Dendritic cell treated with granulocyte-macrophage colony-stimulating factor and Interleukin-4, amounts not matched to agents 40 ng/mL and 50 ng/mL, for 4 days (primary cell): ENCODE data around the gene AUNIP.
A peak's percentile ranks its signal among the peaks of the same experiment; 100 is the strongest.

Experiments
- H3K27ac Mint-ChIP-seq: one replicate; pipeline ENCODE4 v1.8.0; 2022; ENCODE audit warnings: mild to moderate bottlenecking, mixed read lengths
- H3K27me3 Mint-ChIP-seq: one replicate; pipeline ENCODE4 v1.8.0; 2022; ENCODE audit warnings: mild to moderate bottlenecking, mixed read lengths
- H3K36me3 Mint-ChIP-seq: one replicate; pipeline ENCODE4 v1.8.0; 2022; ENCODE audit warnings: low read depth, mixed read lengths
- H3K4me1 Mint-ChIP-seq: one replicate; pipeline ENCODE4 v1.8.0; 2022; ENCODE audit warnings: low read depth, mixed read lengths
- H3K4me3 Mint-ChIP-seq: one replicate; pipeline ENCODE4 v1.8.0; 2022; ENCODE audit warnings: mild to moderate bottlenecking, moderate library complexity, mixed read lengths
- H3K9me3 Mint-ChIP-seq: one replicate; pipeline ENCODE4 v1.8.0; 2022; ENCODE audit warnings: mixed read lengths
- intact Hi-C: fragments of 100-400 bp; cut with micrococcal nuclease; formaldehyde crosslinking; loops from one replicate; pipeline ENCODE4 v1.15.0; 2022

The AUNIP gene

GRCh38 chr1:25800703-25801377 lies 58.4 kb downstream of the AUNIP start:
- peaks cover 45% of the 10 kb centered on the region for H3K4me1 Mint-ChIP-seq
- intact Hi-C loops, result no loop called here
- peaks cover 28% of the 10 kb centered on the region for H3K36me3 Mint-ChIP-seq
- H3K9me3 Mint-ChIP-seq, result no peaks in the 10 kb centered on the region
- peak overlapping the region; percentile 82 for H3K27ac Mint-ChIP-seq
- peaks cover 5% of the 10 kb centered on the region for H3K27me3 Mint-ChIP-seq
- H3K4me3 Mint-ChIP-seq, result peak overlapping the region; percentile 90

GRCh38 chr1:25799935-25800702 lies 59.1 kb downstream of the AUNIP start, which contains the start of gene SELENON:
Gene SELENON, plus strand, starts transcription at chr1:25800193. Its CDS starts 38 bp downstream, at chr1:25800231.
- peak within 1 kb of the TSS; percentile 90 for H3K4me3 Mint-ChIP-seq
- H3K36me3 Mint-ChIP-seq, result peaks cover 21% of the 10 kb centered on the region
- H3K4me1 Mint-ChIP-seq, result peaks cover 38% of the 10 kb centered on the region
- peaks cover 6% of the 10 kb centered on the region for H3K27me3 Mint-ChIP-seq
- peak within 1 kb of the TSS; percentile 82 for H3K27ac Mint-ChIP-seq
- intact Hi-C loops, result no loop called here
- no peaks in the 10 kb centered on the region for H3K9me3 Mint-ChIP-seq

DNA sequence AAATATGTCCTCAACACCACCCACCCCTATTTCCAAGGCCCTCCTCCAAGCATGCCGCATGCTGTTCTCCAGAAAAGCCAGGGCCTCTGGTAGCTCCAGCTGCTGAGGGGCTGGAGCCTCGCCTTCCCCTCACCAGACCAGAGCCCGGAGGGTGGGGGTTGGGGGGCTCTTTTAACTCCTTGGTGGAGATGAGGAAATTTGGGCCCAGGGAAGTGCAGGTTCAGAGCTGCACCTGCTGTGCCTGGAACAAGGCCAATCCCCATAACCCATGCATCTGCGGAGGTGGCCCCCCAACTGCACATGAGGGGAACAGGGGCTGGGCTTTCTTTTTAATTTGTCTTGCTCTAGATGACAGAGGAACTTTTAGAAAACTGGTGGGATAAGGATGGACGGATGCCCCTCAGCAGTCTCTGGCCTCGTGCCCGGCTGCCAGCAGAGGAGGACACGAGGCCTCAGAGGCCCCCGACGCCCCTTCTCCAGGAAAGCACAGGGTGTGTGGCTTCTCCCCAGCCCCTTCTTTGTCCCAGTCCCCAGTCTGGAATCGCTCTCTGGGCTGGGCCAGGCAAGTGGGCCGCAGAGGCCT lies 59.8 kb downstream of the AUNIP start:
- peak overlapping the region; percentile 73 for H3K27ac Mint-ChIP-seq
- H3K9me3 Mint-ChIP-seq, result no peaks in the 10 kb centered on the region
- peaks cover 8% of the 10 kb centered on the region for H3K27me3 Mint-ChIP-seq
- peaks cover 36% of the 10 kb centered on the region for H3K4me1 Mint-ChIP-seq
- intact Hi-C loops, result no loop called here
- H3K36me3 Mint-ChIP-seq, result peaks cover 19% of the 10 kb centered on the region
- peak overlapping the region; percentile 67 for H3K4me3 Mint-ChIP-seq

GRCh38 chr1:25798666-25799351 lies 60.4 kb downstream of the AUNIP start:
- intact Hi-C loops, result no loop called here
- peaks cover 36% of the 10 kb centered on the region for H3K4me1 Mint-ChIP-seq
- peak overlapping the region; percentile 73 for H3K27ac Mint-ChIP-seq
- no peaks in the 10 kb centered on the region for H3K9me3 Mint-ChIP-seq
- H3K27me3 Mint-ChIP-seq, result peaks cover 8% of the 10 kb centered on the region
- peaks cover 19% of the 10 kb centered on the region for H3K36me3 Mint-ChIP-seq
- H3K4me3 Mint-ChIP-seq, result no peak overlapping the region

DNA sequence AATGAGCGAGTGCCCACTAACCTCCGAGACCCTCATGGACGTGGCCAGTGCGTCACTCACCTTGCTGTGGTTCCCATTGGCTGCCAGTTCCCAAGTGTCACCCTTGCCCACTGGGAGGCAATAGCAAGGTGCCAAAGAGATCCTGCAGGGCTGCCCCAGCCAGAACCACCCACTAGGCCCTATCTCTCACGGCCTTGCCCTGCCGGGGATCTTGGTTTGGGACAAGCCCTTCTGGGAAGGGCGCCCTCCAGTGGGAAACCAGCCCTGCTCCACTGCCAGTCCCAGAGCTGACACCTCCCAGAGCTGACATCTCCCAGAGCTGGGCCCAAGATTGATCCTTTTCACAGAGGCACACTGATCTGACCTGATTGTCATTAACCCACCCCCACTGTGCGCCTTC lies 61.3 kb downstream of the AUNIP start:
- Mint-ChIP-seq H3K4me1 (peaks cover 35% of the 10 kb centered on the region), H3K27ac (no peak overlapping the region), H3K27me3 (peaks cover 8% of the 10 kb centered on the region), H3K4me3 (no peak overlapping the region), H3K9me3 (no peaks in the 10 kb centered on the region), H3K36me3 (peaks cover 19% of the 10 kb centered on the region)
- intact Hi-C loops, result loop anchor here (2.0 kb wide), 1 partner anchor 189 kb away; no protein-coding TSS in a partner anchor

DNA sequence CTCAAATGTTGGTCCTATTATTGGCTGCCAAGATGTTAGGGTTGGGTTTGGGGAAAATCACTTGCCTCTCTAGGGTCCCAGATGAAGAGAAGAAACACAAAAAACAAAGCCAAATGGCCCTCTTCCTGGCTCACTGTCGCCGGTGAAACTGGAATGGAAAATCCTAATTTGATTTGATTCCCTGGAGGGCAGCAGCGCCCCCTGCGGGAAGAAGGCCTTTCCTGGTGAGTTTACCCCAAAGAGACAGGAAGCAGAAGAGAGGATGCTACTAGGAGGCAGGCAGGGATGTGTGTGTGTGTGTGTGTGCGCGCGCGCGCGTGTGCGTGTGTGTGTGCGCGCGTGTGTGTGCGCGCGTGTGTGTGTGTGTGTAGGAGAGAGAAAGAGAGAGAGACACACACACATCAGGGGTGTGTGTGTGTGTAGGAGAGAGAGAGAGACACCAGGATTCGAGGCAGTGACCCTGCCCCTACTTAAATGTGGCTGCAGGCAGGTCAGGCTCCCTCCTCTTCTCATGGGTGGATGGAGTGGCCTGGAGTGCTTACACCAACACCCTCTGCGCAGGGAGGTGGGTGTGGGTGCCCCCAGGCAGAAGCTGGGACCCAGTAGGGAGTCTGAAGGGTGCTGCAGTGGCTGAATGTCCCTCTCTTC lies 62.3 kb downstream of the AUNIP start:
- H3K27ac Mint-ChIP-seq, result peak overlapping the region; percentile 1

DNA sequence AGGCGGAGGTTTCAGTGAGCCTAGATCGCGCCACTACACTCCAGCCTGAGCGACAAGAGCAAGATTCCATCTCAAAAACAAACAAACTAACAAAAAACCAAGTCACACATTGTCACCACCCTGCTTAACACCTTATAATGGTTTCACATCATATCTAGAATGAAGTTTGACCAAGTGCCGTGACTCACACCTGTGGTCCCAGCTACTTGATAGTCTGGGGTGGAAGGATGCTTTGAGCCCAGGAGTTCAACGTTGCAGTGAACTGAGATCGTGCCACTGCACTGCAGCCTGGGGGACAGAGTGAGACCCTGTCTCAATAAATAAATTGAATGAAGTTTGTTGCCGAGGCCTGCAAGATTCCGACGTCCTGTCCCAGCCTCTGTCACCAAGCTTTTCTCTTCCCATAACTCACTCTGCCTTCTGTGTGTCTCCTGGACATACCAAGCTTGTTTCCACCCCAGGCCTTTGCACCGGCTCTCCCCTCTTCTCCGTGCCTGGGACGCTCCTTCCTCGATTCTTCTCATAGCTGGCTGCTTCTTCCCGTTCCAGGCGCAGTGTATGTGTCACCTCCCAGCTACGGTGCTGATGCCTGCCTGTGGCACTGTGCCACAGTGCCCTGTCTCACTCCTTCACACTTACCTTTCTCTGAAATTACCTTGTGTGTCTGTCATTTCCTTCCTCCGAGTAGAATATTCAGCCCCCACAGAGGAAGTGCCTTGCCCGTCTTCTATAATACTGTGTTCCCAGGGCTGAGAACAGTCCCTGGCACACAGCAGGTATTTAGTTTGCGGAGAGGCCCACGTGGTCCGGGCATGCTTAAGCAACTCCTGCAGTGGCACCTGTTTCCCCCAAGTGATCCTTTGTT lies 63.1 kb downstream of the AUNIP start:
- Mint-ChIP-seq H3K4me3 (no peak overlapping the region), H3K27me3 (peaks cover 8% of the 10 kb centered on the region), H3K9me3 (no peaks in the 10 kb centered on the region), H3K27ac (no peak overlapping the region), H3K4me1 (peaks cover 23% of the 10 kb centered on the region), H3K36me3 (peaks cover 15% of the 10 kb centered on the region)
- intact Hi-C loops, result loop anchor here (2.0 kb wide), 1 partner anchor 187 kb away; no protein-coding TSS in a partner anchor

More for the DNA sequence above, 62.3 kb downstream of the AUNIP start:
- peaks cover 25% of the 10 kb centered on the region for H3K4me1 Mint-ChIP-seq
- H3K4me3 Mint-ChIP-seq, result no peak overlapping the region
- H3K9me3 Mint-ChIP-seq, result no peaks in the 10 kb centered on the region
- intact Hi-C loops, result loop anchor here (2.0 kb wide), 1 partner anchor 188 kb away; no protein-coding TSS in a partner anchor
- H3K27me3 Mint-ChIP-seq, result peaks cover 8% of the 10 kb centered on the region
- peaks cover 13% of the 10 kb centered on the region for H3K36me3 Mint-ChIP-seq

- H3K4me1 Mint-ChIP-seq, result peaks cover 14% of the 10 kb centered on the region
- intact Hi-C loops, result no loop called here
- peaks cover 5% of the 10 kb centered on the region for H3K27me3 Mint-ChIP-seq
- H3K27ac Mint-ChIP-seq, result no peak overlapping the region
- H3K36me3 Mint-ChIP-seq, result peaks cover 11% of the 10 kb centered on the region
- H3K9me3 Mint-ChIP-seq, result no peaks in the 10 kb centered on the region
- no peak overlapping the region for H3K4me3 Mint-ChIP-seq
Observed at GRCh38 chr1:25795211-25795610, 64.0 kb downstream of the AUNIP start.

DNA sequence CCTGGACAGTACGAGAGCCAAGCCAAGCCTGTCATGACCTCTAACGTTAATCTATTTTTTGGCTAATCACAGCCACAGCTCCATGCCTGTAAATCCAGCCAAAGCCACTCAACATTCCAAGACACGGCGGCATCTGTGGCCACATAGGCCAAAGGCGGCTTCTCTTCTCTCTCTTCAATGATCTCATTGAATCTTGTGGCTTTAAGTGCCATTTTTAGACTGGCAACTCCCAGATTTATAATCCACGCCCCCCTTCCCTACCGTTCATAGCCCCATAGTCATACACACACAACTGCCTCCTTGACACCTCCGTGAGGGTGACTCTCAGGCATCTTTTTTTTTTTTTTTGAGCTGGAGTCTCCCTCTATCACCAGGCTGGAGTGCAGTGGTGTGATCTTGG lies 64.9 kb downstream of the AUNIP start:
- Mint-ChIP-seq H3K4me3 (no peak overlapping the region), H3K4me1 (peaks cover 10% of the 10 kb centered on the region), H3K9me3 (no peaks in the 10 kb centered on the region), H3K36me3 (peaks cover 15% of the 10 kb centered on the region), H3K27me3 (peaks cover 5% of the 10 kb centered on the region), H3K27ac (no peak overlapping the region)
- intact Hi-C loops, result no loop called here

DNA sequence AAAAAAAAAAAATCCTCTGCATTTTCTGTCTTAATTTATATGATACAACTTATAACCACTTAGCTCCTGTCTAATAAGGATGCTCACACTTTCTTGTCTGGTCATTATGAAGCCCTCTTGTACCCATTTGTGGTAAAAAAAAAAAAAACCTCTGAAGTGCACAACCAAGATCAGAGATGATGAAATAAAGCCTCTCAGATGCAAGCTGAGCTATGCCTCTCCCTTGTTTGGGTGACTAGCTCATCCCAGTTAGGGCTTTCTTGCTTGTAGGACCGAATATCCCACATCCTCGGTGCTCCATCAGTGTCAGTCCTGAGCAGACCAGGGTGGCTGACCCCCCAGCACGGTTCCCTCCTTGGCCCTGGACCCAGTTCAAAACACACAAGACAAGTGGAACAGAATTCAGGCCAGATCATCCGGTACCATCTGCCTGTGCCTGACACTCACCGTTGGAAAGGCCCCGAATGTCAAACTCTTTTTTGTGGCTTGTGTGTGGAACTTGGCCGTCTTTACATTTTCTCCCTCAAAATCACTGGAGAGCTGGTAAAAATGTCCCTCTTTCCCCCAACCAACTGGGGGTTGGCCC lies 65.6 kb downstream of the AUNIP start:
- Mint-ChIP-seq H3K36me3 (peaks cover 15% of the 10 kb centered on the region), H3K4me3 (no peak overlapping the region), H3K9me3 (no peaks in the 10 kb centered on the region), H3K27me3 (peaks cover 5% of the 10 kb centered on the region), H3K4me1 (peaks cover 9% of the 10 kb centered on the region), H3K27ac (no peak overlapping the region)
- intact Hi-C loops, result no loop called here

DNA sequence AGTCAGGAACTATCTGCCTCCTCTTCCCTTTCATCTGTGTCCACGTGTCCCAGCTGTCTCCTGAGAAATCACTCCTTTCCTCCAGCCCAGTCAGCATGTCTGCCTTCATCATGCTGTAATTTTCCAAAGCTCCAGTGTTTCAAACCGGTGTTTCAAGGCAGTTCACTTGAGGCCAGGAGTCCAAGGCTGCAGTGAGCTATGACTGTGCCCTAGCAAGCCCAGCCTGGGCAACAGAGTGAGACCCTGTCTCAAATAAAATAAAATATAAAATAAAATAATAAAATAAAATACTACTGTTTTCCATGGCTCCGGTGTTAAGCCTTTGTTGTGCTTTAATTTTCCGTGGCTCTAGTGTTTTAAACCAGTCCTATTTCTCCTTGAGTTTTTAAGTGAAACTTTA lies 67.1 kb downstream of the AUNIP start:
- Mint-ChIP-seq H3K27ac (no peak overlapping the region), H3K4me1 (peaks cover 8% of the 10 kb centered on the region), H3K36me3 (peaks cover 26% of the 10 kb centered on the region), H3K9me3 (no peaks in the 10 kb centered on the region), H3K27me3 (peaks cover 5% of the 10 kb centered on the region), H3K4me3 (no peak overlapping the region)
- intact Hi-C loops, result no loop called here

- Mint-ChIP-seq H3K36me3 (peaks cover 42% of the 10 kb centered on the region), H3K27ac (no peak overlapping the region), H3K4me1 (peaks cover 3% of the 10 kb centered on the region), H3K9me3 (no peaks in the 10 kb centered on the region), H3K4me3 (no peak overlapping the region), H3K27me3 (peaks cover 3% of the 10 kb centered on the region)
- intact Hi-C loops, result no loop called here
Observed at GRCh38 chr1:25790472-25790871, 68.8 kb downstream of the AUNIP start.
